ENCODE data around the gene EPPIN. TPM values are rescaled to one million over a fixed set of nuclear protein-coding genes. Genes with fewer than 3 reads are reported as not detected.
"Not testable (repeated sequence)": the region's sequence is repeated elsewhere in the genome, so short reads cannot be mapped to it uniquely, and the experiment has no call there.

Gene EPPIN
- total RNA-seq = not detected in 2 replicates

DNA sequence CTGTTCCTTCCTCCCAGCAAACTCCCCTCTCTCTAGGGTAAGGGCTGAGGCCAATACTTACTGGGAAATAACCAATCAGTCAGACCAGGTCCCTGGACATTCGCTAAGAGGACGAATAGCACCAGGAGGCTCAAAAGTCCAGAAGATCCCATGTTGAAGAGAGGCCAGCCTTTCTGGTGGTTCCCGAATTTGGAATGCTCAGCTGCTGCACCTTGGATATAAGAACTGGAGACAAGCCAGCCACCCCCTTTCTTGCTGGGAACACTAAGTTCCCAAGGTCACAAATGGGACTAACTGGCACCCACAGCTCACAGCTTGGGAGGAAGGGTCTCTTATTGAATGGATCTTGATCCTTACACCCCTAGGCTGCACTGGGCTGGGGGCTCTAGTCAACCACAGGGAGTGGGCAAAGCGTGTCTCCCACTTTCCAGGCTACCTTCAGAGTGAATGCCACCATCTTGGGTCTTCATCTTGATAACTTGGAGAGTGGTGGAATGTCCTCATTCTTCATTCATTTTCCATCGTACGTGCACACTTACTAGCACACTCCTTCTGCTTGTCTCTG is at the start of gene EPPIN:
Gene EPPIN, minus strand, starts transcription at position 196 of the 565 bp plus-strand sequence. Its CDS starts 44 bp downstream, at position 152.
- DNase-seq (ENCODE audit: low spot score) = no peak
- Mint-ChIP-seq H3K4me3 (no peak within 1 kb of the TSS), H3K27ac (no peak within 1 kb of the TSS), H3K36me3 (ENCODE audit: low read depth) (no peaks in the 10 kb centered on the region), H3K4me1 (ENCODE audit: low read depth) (no peaks in the 10 kb centered on the region), H3K9me3 (no peaks in the 10 kb centered on the region), H3K27me3 (ENCODE audit: insufficient read depth) (peaks cover 19% of the 10 kb centered on the region)
- intact Hi-C loops (cut with micrococcal nuclease) = no loop called here

DNA sequence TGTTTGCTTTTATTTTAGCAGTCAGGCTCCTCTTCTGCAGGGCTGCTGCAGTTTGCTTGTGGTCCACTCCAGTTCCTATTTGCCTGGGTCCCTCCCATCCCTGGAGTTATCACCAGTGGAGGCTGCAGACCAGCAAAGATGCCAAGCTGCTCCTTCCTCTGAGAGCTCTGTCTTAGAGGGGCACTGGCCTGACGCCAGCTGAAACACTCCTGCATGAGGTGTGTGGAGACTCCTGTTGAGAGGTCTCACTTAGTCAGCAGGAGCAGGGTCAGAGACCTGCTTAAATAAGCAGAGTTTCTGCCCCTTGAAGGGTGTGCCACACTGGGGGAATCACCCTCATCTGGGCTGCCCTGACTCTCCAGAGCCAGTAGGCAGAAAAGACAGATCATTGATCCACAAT is 48.0 kb upstream of the EPPIN start:
- intact Hi-C loops (cut with micrococcal nuclease) = no loop called here
- Mint-ChIP-seq H3K27ac (no peak overlapping the region), H3K36me3 (ENCODE audit: low read depth) (no peaks in the 10 kb centered on the region), H3K27me3 (ENCODE audit: insufficient read depth) (peaks cover 8% of the 10 kb centered on the region), H3K9me3 (no peaks in the 10 kb centered on the region), H3K4me3 (no peak overlapping the region), H3K4me1 (ENCODE audit: low read depth) (no peaks in the 10 kb centered on the region)
- DNase-seq (ENCODE audit: low spot score) = no peak

DNA sequence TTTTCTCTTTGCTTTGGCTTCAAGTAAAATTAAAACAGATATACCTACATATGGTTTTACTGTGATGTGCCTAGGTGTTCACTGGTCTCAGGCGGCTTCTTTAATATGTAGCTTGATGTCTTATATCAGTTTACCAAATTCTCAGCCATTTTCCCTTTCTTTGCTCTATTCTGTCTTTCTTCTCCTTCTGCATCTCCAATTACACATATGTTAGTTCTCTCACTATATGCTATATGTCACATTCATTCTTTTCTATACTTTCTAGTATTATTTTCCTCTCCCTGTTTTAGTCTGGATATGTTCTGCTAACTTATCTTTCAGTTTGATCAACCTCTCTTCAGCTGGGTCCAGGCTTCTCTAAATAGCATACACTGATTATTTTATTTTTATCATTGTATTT is 46.3 kb upstream of the EPPIN start:
- no peak for DNase-seq (ENCODE audit: low spot score)
- Mint-ChIP-seq H3K36me3 (ENCODE audit: low read depth) (no peaks in the 10 kb centered on the region), H3K27me3 (ENCODE audit: insufficient read depth) (peaks cover 8% of the 10 kb centered on the region), H3K9me3 (no peaks in the 10 kb centered on the region), H3K4me3 (no peak overlapping the region), H3K27ac (no peak overlapping the region), H3K4me1 (ENCODE audit: low read depth) (no peaks in the 10 kb centered on the region)
- intact Hi-C loops (cut with micrococcal nuclease) = no loop called here

DNA sequence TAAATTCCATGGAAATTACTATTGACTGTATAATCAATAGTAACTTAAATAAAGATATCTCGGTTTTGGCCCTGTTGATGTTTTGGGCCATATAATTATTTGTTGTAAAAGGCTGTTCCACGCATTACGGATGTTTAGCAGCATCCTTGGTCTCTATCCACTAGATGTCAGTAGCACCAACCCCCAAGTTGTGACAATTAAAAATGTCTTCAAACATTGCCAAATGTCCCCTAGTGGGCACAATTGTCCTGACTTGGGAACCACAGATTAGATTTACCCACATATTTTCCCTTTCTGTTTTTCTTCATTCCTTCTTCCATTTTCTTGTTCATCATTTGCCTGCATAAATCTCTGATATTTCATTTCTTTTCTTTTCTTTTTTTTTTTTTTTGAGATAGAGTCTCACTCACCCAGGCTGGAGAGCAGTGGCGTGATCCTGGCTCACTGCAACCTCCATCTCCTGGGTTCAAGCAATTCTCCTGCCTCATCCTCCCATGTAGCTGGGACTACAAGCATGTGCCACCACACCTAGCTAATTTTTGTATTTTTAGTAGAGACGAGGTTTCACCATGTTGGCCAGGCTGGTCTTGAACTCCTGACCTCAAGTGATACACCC is 45.5 kb upstream of the EPPIN start:
- DNase-seq (ENCODE audit: low spot score) = no peak
- Mint-ChIP-seq H3K4me1 (ENCODE audit: low read depth) (no peaks in the 10 kb centered on the region), H3K9me3 (no peaks in the 10 kb centered on the region), H3K27ac (no peak overlapping the region), H3K36me3 (ENCODE audit: low read depth) (no peaks in the 10 kb centered on the region), H3K27me3 (ENCODE audit: insufficient read depth) (peaks cover 9% of the 10 kb centered on the region), H3K4me3 (no peak overlapping the region)
- intact Hi-C loops (cut with micrococcal nuclease) = loop anchor here (1.0 kb wide), 2 partner anchors 37 to 179 kb away; partner anchors contain the start of gene WFDC10A

DNA sequence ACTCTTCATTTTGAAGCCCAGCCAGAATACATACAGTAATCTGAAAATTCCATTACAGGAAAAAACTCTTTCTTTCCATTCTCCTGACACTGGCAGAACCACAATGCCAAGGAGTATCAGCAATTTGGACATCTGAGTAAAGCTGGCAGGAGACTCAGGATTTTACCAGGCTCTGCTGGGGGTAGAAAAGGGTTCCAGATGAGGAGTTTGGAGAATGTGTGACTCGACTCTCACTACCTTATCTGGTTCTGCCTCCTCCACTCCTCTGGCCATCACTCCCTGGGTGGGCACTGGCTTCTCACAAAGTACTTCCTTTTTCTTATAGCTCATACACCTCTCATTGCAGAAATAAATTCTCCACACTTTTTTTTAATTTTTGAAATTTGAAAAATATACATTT is 42.5 kb upstream of the EPPIN start:
- intact Hi-C loops (cut with micrococcal nuclease) = no loop called here
- H3K4me3 Mint-ChIP-seq = no peak overlapping the region
- H3K4me1 Mint-ChIP-seq (ENCODE audit: low read depth) = no peaks in the 10 kb centered on the region

DNA sequence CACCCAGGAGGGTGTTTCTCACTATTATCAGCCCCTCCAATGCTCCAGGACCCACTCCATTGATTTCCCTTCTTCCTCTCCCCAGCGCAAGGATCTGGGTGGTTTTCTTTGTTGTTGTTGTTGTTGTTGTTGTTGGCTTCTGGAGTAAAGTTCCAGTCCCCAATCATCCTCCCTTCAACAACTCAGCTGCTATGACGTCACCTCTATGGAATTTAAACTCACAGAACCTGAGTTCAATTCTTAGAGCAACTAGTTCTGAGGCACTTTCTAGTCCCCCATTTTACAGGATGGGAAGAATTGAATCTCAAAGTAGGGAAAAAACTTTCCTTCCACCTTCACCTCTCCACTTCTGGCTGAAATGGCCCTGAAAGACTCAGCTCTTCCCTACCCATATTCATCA is 41.6 kb upstream of the EPPIN start:
- DNase-seq (ENCODE audit: low spot score) = no peak
- intact Hi-C loops (cut with micrococcal nuclease) = no loop called here
- no peaks in the 10 kb centered on the region for H3K9me3 Mint-ChIP-seq
- no peak overlapping the region for H3K4me3 Mint-ChIP-seq
- no peaks in the 10 kb centered on the region for H3K4me1 Mint-ChIP-seq (ENCODE audit: low read depth)
- H3K27me3 Mint-ChIP-seq (ENCODE audit: insufficient read depth) = peaks cover 4% of the 10 kb centered on the region
- no peaks in the 10 kb centered on the region for H3K36me3 Mint-ChIP-seq (ENCODE audit: low read depth)
- no peak overlapping the region for H3K27ac Mint-ChIP-seq

More for the DNA sequence above, 42.5 kb upstream of the EPPIN start:
- no peak overlapping the region for H3K27ac Mint-ChIP-seq
- no peak for DNase-seq (ENCODE audit: low spot score)
- no peaks in the 10 kb centered on the region for H3K36me3 Mint-ChIP-seq (ENCODE audit: low read depth)
- H3K9me3 Mint-ChIP-seq = no peaks in the 10 kb centered on the region
- H3K27me3 Mint-ChIP-seq (ENCODE audit: insufficient read depth) = peaks cover 8% of the 10 kb centered on the region

DNA sequence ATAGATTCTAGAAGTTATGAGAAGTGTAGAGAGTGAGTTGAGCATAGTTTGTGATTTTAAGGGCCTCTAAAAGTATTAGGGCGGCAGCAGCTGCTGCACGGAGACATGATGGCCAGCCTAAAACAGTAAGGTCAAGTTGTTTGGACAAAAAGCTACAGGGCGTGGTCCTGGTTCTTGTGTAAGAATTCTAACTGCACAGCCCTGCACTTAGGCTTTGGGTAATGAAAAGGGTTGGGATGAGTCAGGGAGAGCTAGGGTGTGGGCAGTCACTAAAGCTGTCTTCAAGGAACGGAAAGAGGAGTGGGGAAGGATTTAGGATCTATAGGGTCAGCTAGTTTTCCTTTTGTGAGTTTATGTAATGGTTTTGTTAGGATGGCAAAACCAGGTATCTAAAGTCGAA is 38.8 kb upstream of the EPPIN start:
- H3K27ac Mint-ChIP-seq; H3K9me3 Mint-ChIP-seq; H3K27me3 Mint-ChIP-seq (ENCODE audit: insufficient read depth); H3K4me1 Mint-ChIP-seq (ENCODE audit: low read depth); H3K4me3 Mint-ChIP-seq; DNase-seq (ENCODE audit: low spot score); H3K36me3 Mint-ChIP-seq (ENCODE audit: low read depth); intact Hi-C loops (cut with micrococcal nuclease): not testable (repeated sequence)

DNA sequence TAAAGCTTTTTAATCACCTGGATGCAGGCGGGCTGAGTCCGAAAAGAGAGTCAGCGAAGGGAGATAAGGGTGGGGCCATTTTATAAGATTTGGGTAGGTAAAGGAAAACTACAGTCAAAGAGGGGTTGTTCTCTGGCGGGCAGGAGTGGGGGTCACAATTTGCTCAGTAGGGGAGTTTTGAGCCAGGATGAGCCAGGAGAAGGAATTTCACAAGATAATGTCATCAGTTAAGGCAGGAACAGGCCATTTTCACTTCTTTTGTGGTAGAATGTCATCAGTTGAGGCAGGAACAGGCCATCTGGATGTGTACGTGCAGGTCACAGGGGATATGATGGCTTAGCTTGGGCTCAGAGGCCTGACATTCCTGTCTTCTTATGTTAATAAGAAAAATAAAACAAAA is 37.1 kb upstream of the EPPIN start:
- H3K4me1 Mint-ChIP-seq (ENCODE audit: low read depth); H3K9me3 Mint-ChIP-seq; H3K4me3 Mint-ChIP-seq; DNase-seq (ENCODE audit: low spot score); H3K36me3 Mint-ChIP-seq (ENCODE audit: low read depth); H3K27me3 Mint-ChIP-seq (ENCODE audit: insufficient read depth); H3K27ac Mint-ChIP-seq; intact Hi-C loops (cut with micrococcal nuclease): not testable (repeated sequence)

DNA sequence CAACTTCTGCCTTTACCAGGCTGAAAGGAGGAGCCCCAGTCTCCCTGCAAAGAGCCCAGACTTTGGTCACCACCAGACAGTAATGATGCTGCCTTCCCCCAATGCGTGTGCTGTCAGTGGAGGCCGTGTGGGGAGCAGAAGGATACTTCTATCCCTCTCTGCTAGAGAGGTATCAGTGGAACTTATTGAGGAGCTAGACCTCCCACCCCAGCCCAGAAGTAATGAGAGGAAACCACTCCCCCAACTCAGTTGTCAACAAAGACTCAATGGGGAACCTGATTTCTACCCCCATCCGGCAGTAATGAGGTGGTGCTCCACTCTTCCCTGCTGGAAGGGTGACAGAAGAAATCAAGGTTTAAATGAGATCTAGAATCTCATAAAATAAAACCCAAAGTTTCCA is 36.3 kb upstream of the EPPIN start:
- no peak for DNase-seq (ENCODE audit: low spot score)
- no peaks in the 10 kb centered on the region for H3K36me3 Mint-ChIP-seq (ENCODE audit: low read depth)
- peaks cover 8% of the 10 kb centered on the region for H3K27me3 Mint-ChIP-seq (ENCODE audit: insufficient read depth)
- H3K4me3 Mint-ChIP-seq = no peak overlapping the region
- no peaks in the 10 kb centered on the region for H3K9me3 Mint-ChIP-seq
- no peak overlapping the region for H3K27ac Mint-ChIP-seq
- intact Hi-C loops (cut with micrococcal nuclease) = no loop called here
- no peaks in the 10 kb centered on the region for H3K4me1 Mint-ChIP-seq (ENCODE audit: low read depth)

DNA sequence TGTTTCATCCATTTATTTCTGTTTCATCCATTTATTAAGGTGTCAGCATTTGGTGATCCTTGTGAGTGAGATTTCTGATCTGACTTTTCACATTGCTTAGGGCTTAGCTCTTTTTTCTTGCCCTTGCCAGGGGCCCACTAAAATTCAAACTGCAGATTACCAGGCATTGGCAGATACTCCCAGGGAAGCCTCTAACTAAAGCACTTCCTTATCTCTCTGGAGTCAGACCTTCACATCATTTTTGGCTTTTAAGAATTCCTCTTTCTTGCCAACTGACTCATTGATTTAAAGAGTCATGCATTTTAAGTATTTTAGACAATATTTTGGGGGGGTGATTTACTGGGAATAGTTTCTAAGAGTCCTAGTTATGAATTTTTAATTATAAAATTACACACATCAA is 34.5 kb upstream of the EPPIN start:
- no peaks in the 10 kb centered on the region for H3K36me3 Mint-ChIP-seq (ENCODE audit: low read depth)
- H3K9me3 Mint-ChIP-seq = no peaks in the 10 kb centered on the region
- intact Hi-C loops (cut with micrococcal nuclease) = no loop called here
- H3K4me1 Mint-ChIP-seq (ENCODE audit: low read depth) = no peaks in the 10 kb centered on the region
- no peak for DNase-seq (ENCODE audit: low spot score)
- peaks cover 6% of the 10 kb centered on the region for H3K27me3 Mint-ChIP-seq (ENCODE audit: insufficient read depth)
- H3K4me3 Mint-ChIP-seq = no peak overlapping the region
- no peak overlapping the region for H3K27ac Mint-ChIP-seq

DNA sequence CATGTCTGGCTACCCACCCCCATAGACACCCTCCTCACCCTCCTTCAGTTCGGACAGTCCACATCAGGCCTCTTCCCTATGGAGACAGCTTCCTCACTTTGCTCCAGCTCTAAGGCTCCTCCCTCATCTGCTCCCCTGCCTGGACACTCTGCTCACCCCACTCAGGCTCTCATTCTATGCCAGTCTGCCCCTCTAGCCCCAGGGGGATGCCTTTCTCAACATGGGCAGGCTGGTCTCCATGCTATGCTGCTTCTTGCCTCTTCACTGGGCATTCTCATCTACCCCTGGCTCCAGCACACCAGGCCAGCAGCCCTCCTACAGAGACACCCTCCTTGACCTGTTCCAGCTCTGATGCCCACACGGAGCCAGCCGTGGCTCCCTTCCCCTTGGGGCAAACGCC is 32.0 kb upstream of the EPPIN start, which contains the start of gene WFDC8:
Gene WFDC8, minus strand, starts transcription at position 101 of the 400 bp plus-strand sequence. Its CDS starts 37 bp downstream, at position 64.
- H3K36me3 Mint-ChIP-seq (ENCODE audit: low read depth) = no peaks in the 10 kb centered on the region

DNA sequence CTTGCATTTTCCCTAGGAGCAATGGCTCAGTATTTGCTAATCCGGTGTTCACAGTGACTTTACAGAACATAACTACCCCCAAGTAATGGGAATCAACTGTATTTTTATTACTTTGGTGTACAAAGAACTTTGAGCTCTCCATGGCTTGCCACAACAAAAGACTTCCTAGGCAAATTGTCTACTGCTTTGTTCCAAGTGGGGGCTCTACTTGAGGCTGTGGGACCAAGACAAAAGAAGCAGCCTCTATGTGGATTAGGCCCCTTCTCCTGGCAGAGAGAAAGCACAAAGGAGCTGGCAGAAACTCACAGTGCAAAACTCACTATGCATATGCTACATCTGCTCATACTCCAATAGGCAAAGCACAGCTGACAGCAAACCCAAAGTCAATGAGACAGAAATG is 31.0 kb upstream of the EPPIN start:
- intact Hi-C loops (cut with micrococcal nuclease) = no loop called here
- H3K9me3 Mint-ChIP-seq = no peaks in the 10 kb centered on the region
- H3K4me1 Mint-ChIP-seq (ENCODE audit: low read depth) = no peaks in the 10 kb centered on the region
- H3K36me3 Mint-ChIP-seq (ENCODE audit: low read depth) = no peaks in the 10 kb centered on the region
- no peak for DNase-seq (ENCODE audit: low spot score)
- no peak overlapping the region for H3K27ac Mint-ChIP-seq
- peaks cover 4% of the 10 kb centered on the region for H3K27me3 Mint-ChIP-seq (ENCODE audit: insufficient read depth)
- no peak overlapping the region for H3K4me3 Mint-ChIP-seq

More for the DNA sequence above, 32.0 kb upstream of the EPPIN start, which contains the start of gene WFDC8:
- Mint-ChIP-seq H3K27me3 (ENCODE audit: insufficient read depth) (peaks cover 6% of the 10 kb centered on the region), H3K4me3 (no peak within 1 kb of the TSS), H3K27ac (no peak within 1 kb of the TSS), H3K9me3 (no peaks in the 10 kb centered on the region), H3K4me1 (ENCODE audit: low read depth) (no peaks in the 10 kb centered on the region)
- intact Hi-C loops (cut with micrococcal nuclease) = no loop called here
- no peak for DNase-seq (ENCODE audit: low spot score)

DNA sequence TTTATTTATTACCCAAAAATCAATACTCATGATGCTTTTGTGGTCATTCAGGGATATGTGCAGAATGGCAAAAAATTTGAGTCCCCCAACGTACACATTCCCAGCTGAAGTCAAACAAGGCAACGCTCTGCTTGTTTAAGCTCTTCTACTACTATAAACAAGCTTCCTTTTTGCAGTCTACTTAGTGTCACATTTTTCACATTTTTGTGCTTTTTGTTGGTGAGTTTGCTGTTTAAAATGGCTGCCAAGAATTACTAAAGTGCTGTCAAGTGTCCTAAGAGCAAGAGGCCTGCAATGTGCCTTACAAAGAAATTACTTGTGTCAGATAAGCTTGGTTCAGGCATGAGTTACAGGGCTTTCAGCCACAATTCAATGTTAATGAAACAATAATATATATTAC is 29.8 kb upstream of the EPPIN start:
- peaks cover 8% of the 10 kb centered on the region for H3K27me3 Mint-ChIP-seq (ENCODE audit: insufficient read depth)
- no peak overlapping the region for H3K4me3 Mint-ChIP-seq
- H3K9me3 Mint-ChIP-seq = no peaks in the 10 kb centered on the region
- intact Hi-C loops (cut with micrococcal nuclease) = no loop called here
- no peak overlapping the region for H3K27ac Mint-ChIP-seq
- no peak for DNase-seq (ENCODE audit: low spot score)
- H3K36me3 Mint-ChIP-seq (ENCODE audit: low read depth) = no peaks in the 10 kb centered on the region
- no peaks in the 10 kb centered on the region for H3K4me1 Mint-ChIP-seq (ENCODE audit: low read depth)

DNA sequence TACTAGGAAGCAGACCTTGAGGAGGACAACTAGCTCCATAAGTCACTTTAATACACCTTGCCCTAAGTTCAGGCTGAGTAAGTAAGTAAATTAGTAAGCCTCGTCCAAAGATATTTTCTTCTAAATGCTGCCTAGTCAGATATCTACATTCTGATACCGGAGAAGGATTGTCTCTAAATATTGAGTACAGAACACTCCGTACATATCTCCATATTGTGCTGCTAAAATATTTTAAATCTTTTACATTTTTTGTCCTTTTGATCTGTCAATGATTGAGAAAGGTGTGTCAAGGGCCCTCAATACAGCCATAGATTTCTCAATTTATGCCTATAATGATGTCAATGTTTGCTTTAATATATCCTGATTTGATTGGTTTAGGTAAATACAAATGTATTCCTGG is 28.7 kb upstream of the EPPIN start:
- Mint-ChIP-seq H3K4me1 (ENCODE audit: low read depth) (no peaks in the 10 kb centered on the region), H3K9me3 (no peaks in the 10 kb centered on the region), H3K36me3 (ENCODE audit: low read depth) (no peaks in the 10 kb centered on the region), H3K27me3 (ENCODE audit: insufficient read depth) (peaks cover 8% of the 10 kb centered on the region), H3K27ac (no peak overlapping the region), H3K4me3 (no peak overlapping the region)
- intact Hi-C loops (cut with micrococcal nuclease) = no loop called here
- DNase-seq (ENCODE audit: low spot score) = no peak
